ENCODE data around the gene GRXCR2.

The GRXCR2 gene

GRCh38 chr5:145918397-145918796 lies 45.6 kb upstream of the GRXCR2 start:
- Histone ChIP-seq H3K36me3 (no peaks in the 10 kb centered on the region), H3K27me3 (no peaks in the 10 kb centered on the region), H3K9me3 (no peaks in the 10 kb centered on the region), H3K27ac (no peak overlapping the region), H3K4me3 (no peak overlapping the region), H3K4me1 (peaks cover 0 to 8% (median 0%) of the 10 kb centered on the region in 4 donors)
- intact Hi-C loops (cut with DNase I; ENCODE audit: low total_unique reads), result no loop called here
- no peak for DNase-seq
- TF ChIP-seq, protein P1, sequence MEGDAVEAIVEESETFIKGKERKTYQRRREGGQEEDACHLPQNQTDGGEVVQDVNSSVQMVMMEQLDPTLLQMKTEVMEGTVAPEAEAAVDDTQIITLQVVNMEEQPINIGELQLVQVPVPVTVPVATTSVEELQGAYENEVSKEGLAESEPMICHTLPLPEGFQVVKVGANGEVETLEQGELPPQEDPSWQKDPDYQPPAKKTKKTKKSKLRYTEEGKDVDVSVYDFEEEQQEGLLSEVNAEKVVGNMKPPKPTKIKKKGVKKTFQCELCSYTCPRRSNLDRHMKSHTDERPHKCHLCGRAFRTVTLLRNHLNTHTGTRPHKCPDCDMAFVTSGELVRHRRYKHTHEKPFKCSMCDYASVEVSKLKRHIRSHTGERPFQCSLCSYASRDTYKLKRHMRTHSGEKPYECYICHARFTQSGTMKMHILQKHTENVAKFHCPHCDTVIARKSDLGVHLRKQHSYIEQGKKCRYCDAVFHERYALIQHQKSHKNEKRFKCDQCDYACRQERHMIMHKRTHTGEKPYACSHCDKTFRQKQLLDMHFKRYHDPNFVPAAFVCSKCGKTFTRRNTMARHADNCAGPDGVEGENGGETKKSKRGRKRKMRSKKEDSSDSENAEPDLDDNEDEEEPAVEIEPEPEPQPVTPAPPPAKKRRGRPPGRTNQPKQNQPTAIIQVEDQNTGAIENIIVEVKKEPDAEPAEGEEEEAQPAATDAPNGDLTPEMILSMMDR (IDR thresholded peaks at IDR 0.05), result no peak

DNA sequence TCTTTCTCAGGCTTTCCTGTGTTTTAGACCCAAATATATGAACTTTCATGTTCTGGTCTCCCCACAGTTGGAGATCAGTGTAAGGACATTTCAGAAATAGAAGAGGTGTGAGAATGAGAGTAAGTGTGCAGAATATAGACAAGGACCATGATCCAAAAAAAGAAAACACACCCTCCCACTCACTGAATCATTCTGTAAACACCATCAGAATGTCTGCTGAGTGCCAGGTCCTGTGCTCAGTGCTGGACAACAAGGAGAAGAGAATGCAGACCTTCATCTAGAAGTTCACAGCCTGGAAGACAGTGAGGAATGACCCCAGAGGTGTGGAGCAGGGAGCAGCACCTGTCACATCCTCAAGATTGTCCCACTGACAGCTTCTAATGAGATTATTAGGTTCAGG lies 44.5 kb upstream of the GRXCR2 start:
- DNase-seq, result no peak
- Histone ChIP-seq H3K27ac (no peak overlapping the region), H3K4me3 (no peak overlapping the region), H3K36me3 (no peaks in the 10 kb centered on the region), H3K4me1 (peaks cover 0 to 8% (median 0%) of the 10 kb centered on the region in 4 donors), H3K27me3 (no peaks in the 10 kb centered on the region), H3K9me3 (no peaks in the 10 kb centered on the region)
- TF ChIP-seq, protein P1 (IDR thresholded peaks at IDR 0.05), result no peak
- intact Hi-C loops (cut with DNase I; ENCODE audit: low total_unique reads), result no loop called here

DNA sequence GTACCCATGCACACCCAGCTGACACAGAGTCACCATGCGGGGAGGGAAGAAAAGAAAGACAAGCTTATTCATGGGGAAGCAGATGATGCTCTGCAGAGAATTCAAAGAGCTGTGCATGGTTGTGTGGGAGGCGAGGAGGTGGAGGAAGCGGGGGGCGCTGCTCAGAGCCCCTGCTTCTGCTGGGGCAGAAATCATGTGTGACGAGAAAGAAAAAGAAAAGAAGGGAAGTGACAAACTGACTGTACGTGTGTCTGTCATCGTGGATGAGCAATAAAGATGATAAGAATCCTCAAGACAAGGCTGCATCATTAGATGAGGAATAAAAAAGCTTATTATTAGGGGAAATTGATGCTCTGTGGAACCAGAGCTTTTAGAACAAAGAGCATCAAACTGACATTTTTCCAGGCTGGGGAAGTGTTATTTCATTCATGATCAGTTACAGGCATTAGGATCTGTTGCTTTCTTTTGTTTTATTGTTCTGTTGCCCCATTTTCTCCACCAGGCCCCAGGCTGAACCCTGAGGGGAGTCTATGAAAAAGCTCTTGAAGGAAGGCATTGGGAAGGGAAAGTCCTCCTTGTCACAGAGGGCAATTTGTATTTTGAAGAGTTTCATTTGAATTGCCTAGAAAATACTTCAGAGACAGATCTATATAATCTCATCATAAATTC lies 43.3 kb upstream of the GRXCR2 start:
- no peak overlapping the region for H3K4me3 ChIP-seq
- H3K4me1 ChIP-seq, result peaks cover 0 to 8% (median 0%) of the 10 kb centered on the region in 4 donors
- no peak for DNase-seq
- no peaks in the 10 kb centered on the region for H3K9me3 ChIP-seq
- no peaks in the 10 kb centered on the region for H3K36me3 ChIP-seq
- intact Hi-C loops (cut with DNase I; ENCODE audit: low total_unique reads), result no loop called here
- H3K27me3 ChIP-seq, result no peaks in the 10 kb centered on the region
- TF ChIP-seq, protein P1 (IDR thresholded peaks at IDR 0.05), result no peak
- no peak overlapping the region for H3K27ac ChIP-seq

- H3K4me3 ChIP-seq, result no peak overlapping the region
- no peak overlapping the region for H3K27ac ChIP-seq
- H3K27me3 ChIP-seq, result no peaks in the 10 kb centered on the region
- TF ChIP-seq, protein P1 (IDR thresholded peaks at IDR 0.05), result no peak
- H3K36me3 ChIP-seq, result no peaks in the 10 kb centered on the region
- intact Hi-C loops (cut with DNase I; ENCODE audit: low total_unique reads), result no loop called here
- H3K4me1 ChIP-seq, result peaks cover 0 to 8% (median 0%) of the 10 kb centered on the region in 4 donors
- no peaks in the 10 kb centered on the region for H3K9me3 ChIP-seq
- no peak for DNase-seq
Observed at GRCh38 chr5:145913701-145914100, 40.9 kb upstream of the GRXCR2 start.

DNA sequence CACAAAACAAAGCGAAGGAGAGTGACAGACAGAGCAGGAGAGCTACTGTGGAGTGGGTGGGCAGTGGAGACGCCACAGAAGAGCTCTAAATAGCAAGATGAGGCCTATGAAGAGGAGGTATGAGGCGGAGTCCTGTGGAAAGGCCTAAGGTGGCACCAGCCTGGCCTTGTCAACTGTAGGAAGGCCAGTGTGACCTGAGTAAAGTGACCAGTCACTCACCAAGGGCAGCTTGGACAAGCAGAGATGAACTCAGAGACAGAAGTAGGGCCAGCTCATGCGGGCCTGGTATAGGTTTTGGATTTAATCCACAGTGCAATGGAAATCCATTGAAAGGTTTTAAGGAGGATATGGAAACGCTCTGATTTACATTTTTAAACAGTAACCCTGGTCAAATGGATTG lies 39.8 kb upstream of the GRXCR2 start:
- DNase-seq, result no peak
- Histone ChIP-seq H3K27me3 (no peaks in the 10 kb centered on the region), H3K9me3 (no peaks in the 10 kb centered on the region), H3K4me3 (no peak overlapping the region), H3K36me3 (no peaks in the 10 kb centered on the region), H3K27ac (no peak overlapping the region), H3K4me1 (peaks cover 0 to 7% (median 0%) of the 10 kb centered on the region in 4 donors)
- TF ChIP-seq, protein P1 (IDR thresholded peaks at IDR 0.05), result no peak
- intact Hi-C loops (cut with DNase I; ENCODE audit: low total_unique reads), result no loop called here

All from tibial artery (tissue), 4 donors.